HepG2 (cell line): ENCODE data around the gene SFXN5. TPM values are rescaled to one million over a fixed set of nuclear protein-coding genes. Genes with fewer than 3 reads are reported as not detected.

Source experiments
- DZIP1 ChIP-seq: sonication (generic); formaldehyde crosslinking; IDR thresholded peaks from 2 replicates; pipeline ENCODE4 v1.5.0; 2020; ENCODE audit warnings: mild to moderate bottlenecking, missing genetic modification reagents
- LBX2 ChIP-seq: sonication (generic); formaldehyde crosslinking; IDR thresholded peaks from 2 replicates; pipeline ENCODE4 v1.5.0; 2020; ENCODE audit warnings: missing genetic modification reagents, mild to moderate bottlenecking, borderline replicate concordance
- NFKB2 ChIP-seq: sonication (generic); formaldehyde crosslinking; IDR thresholded peaks from 2 replicates; pipeline ENCODE4 v1.4.0; 2020; ENCODE audit warnings: missing genetic modification reagents, borderline replicate concordance
- TAF15 ChIP-seq: fragments of 200-400 bp; formaldehyde crosslinking; IDR thresholded peaks from one replicate; pipeline ENCODE4 v1.6.1; 2018; ENCODE audit warnings: mild to moderate bottlenecking, low read depth, low read length; ENCODE audit not compliant: poor library complexity, severe bottlenecking
- TEF ChIP-seq: sonication (generic); formaldehyde crosslinking; IDR thresholded peaks from 2 replicates; pipeline ENCODE4 v1.5.0; 2020; ENCODE audit warnings: missing genetic modification reagents
- ZBTB40 ChIP-seq, 2 experiments: fragments of 450-650 bp in 1 of 2; sonication (generic) in 1 of 2; formaldehyde crosslinking in 1 of 2; IDR thresholded peaks; 2 replicates each; pipeline versions ENCODE4 v1.6.1 to v1.8.0; 2016 to 2022; ENCODE audit warnings: antibody characterized with exemption in 1 of 2, mild to moderate bottlenecking in 1 of 2, missing genetic modification reagents in 1 of 2
- ZIK1 ChIP-seq: sonication (generic); formaldehyde crosslinking; IDR thresholded peaks from 2 replicates; pipeline ENCODE4 v1.5.0; 2020; ENCODE audit warnings: mild to moderate bottlenecking, low read depth, missing genetic modification reagents, borderline replicate concordance
- ZNF30 ChIP-seq: sonication (generic); formaldehyde crosslinking; IDR thresholded peaks from 2 replicates; pipeline ENCODE4 v1.5.0; 2020; ENCODE audit warnings: mild to moderate bottlenecking, missing genetic modification reagents
- ZNF557 ChIP-seq: sonication (generic); formaldehyde crosslinking; IDR thresholded peaks from 2 replicates; pipeline ENCODE4 v1.4.0; 2020; ENCODE audit warnings: missing genetic modification reagents
- ZNF674 ChIP-seq: sonication (generic); formaldehyde crosslinking; IDR thresholded peaks from 2 replicates; pipeline ENCODE4 v1.5.0; 2020; ENCODE audit warnings: low read depth, mild to moderate bottlenecking, missing genetic modification reagents
- ZNF704 ChIP-seq: sonication (generic); formaldehyde crosslinking; IDR thresholded peaks from 2 replicates; pipeline ENCODE4 v1.8.1; 2023; ENCODE audit warnings: mild to moderate bottlenecking, inconsistent platforms, moderate library complexity, missing genetic modification reagents, borderline replicate concordance
- ZNF800 ChIP-seq: sonication (generic); formaldehyde crosslinking; IDR thresholded peaks from 2 replicates; pipeline ENCODE4 v1.4.0; 2020; ENCODE audit warnings: missing genetic modification reagents
- polyA plus RNA-seq, 8 experiments: library from polyadenylated mRNA; depleted of rRNA in 3 of 8; stranded (reverse) in 7 of 8; unstranded in 1 of 8; fragments of >200 nt; fragmentation: Illumina TruSeq in 4 of 8; extraction: Trizol in 4 of 8; gene quantifications; 2 replicates each; pipeline versions ENCODE4 v1.2.1 to v1.2.3, GENCODE V29; 2011 to 2016; ENCODE audit warnings: low read depth in 4 of 8, missing spikeins in 1 of 8, mixed read lengths in 1 of 8; ENCODE audit not compliant: insufficient read depth in 1 of 8
- total RNA-seq, 5 experiments: library from RNA; depleted of rRNA; stranded (reverse); fragments of >200 nt; fragmentation: Illumina TruSeq; extraction: Trizol; gene quantifications; 2 replicates each; pipeline ENCODE4 v1.2.3, GENCODE V29; 2016; ENCODE audit warnings: low read depth in 1 of 5

Gene SFXN5
- total and polyA plus RNA-seq, 2 of the 13 experiments (the other 11 are each of a cell fraction or from before 2014, with no cell fraction given), result 34.9 to 37.4 TPM

- TF ChIP-seq LBX2 (CRISPR knock-in tag), result no peak
- TF ChIP-seq ZNF30 (CRISPR knock-in tag), result no peak
- TF ChIP-seq DZIP1 (CRISPR knock-in tag), result no peak
- no peak for TF ChIP-seq NFKB2 (CRISPR knock-in tag)
- no peak for TF ChIP-seq ZNF557 (CRISPR knock-in tag)
- TF ChIP-seq ZNF674 (CRISPR knock-in tag), result no peak
- TF ChIP-seq ZIK1 (CRISPR knock-in tag), result no peak
- no peak for TF ChIP-seq TAF15
- TF ChIP-seq ZBTB40 (IDR thresholded peaks at IDR 0.05), result no peak
- no peak for TF ChIP-seq ZBTB40 (CRISPR knock-in tag; IDR thresholded peaks at IDR 0.05)
- no peak for TF ChIP-seq ZNF800 (CRISPR knock-in tag)
- TF ChIP-seq TEF (CRISPR knock-in tag), result no peak
- no peak for TF ChIP-seq ZNF704 (CRISPR knock-in tag)
Observed at GRCh38 chr2:73085691-73086090, 14.2 kb upstream of the SFXN5 start (continued).
